HL-60 (cell line): Measurements from ENCODE around the gene RAPSN.

Experiments
- DNase-seq, 2 experiments: peaks; one replicate each; pipeline ENCODE4 v3.0.0-alpha.2; 2010 to 2020; ENCODE audit warnings: low read depth in 1 of 2, low spot score in 1 of 2
- H3K27ac ChIP-seq: fragments of 250-450 bp; sonication (Bioruptor Pico); replicated peaks from 2 replicates; pipeline ENCODE4 v1.5.1; 2020; ENCODE audit warnings: mild to moderate bottlenecking, moderate library complexity
- H3K27me3 ChIP-seq: fragments of 250-450 bp; sonication (Bioruptor Pico); 2 replicates; pipeline ENCODE4 v1.5.1; 2021; ENCODE audit warnings: mild to moderate bottlenecking, moderate library complexity; ENCODE audit not compliant: insufficient read depth, poor library complexity, severe bottlenecking
- H3K4me3 ChIP-seq: replicated peaks from 2 replicates; pipeline ENCODE4 v1.5.1; 2011; ENCODE audit warnings: mild to moderate bottlenecking, control low read depth, low read length; ENCODE audit not compliant: insufficient read depth
- CTCF ChIP-seq: IDR thresholded peaks from one replicate; pipeline ENCODE4 v1.5.1; 2011; ENCODE audit warnings: low read length, control low read depth, inconsistent platforms; ENCODE audit not compliant: insufficient read depth
- GABPA ChIP-seq: IDR thresholded peaks from 2 replicates; pipeline ENCODE4 v1.6.1; 2012; ENCODE audit warnings: low read depth
- POLR2AphosphoS5 ChIP-seq: IDR thresholded peaks from 2 replicates; pipeline ENCODE4 v1.6.1; 2012; ENCODE audit warnings: low read depth
- REST ChIP-seq: IDR thresholded peaks from 2 replicates; pipeline ENCODE4 v1.6.1; 2012; ENCODE audit warnings: low read depth; ENCODE audit not compliant: insufficient replicate concordance
- SPI1 ChIP-seq: IDR thresholded peaks from 2 replicates; pipeline ENCODE4 v1.6.1; 2012; ENCODE audit warnings: low read depth, mild to moderate bottlenecking, borderline replicate concordance

RAPSN gene

GRCh38 chr11:47468598-47469214 lies 19.8 kb upstream of the RAPSN start:
- Histone ChIP-seq H3K27ac (no peak overlapping the region), H3K27me3 (no peaks in the 10 kb centered on the region), H3K4me3 (no peak overlapping the region)
- no peak for DNase-seq
- TF ChIP-seq CTCF (no peak), POLR2AphosphoS5 (no peak), GABPA (no peak), SPI1 (no peak), REST (no peak)

- H3K27ac ChIP-seq = no peak overlapping the region
- DNase-seq = no peak
- H3K27me3 ChIP-seq = no peaks in the 10 kb centered on the region
- no peak for TF ChIP-seq REST
- TF ChIP-seq GABPA = no peak
- no peak for TF ChIP-seq CTCF
- no peak for TF ChIP-seq SPI1
- TF ChIP-seq POLR2AphosphoS5 = no peak
- no peak overlapping the region for H3K4me3 ChIP-seq
Measured at GRCh38 chr11:47467357-47467756, 18.4 kb upstream of the RAPSN start.

DNA sequence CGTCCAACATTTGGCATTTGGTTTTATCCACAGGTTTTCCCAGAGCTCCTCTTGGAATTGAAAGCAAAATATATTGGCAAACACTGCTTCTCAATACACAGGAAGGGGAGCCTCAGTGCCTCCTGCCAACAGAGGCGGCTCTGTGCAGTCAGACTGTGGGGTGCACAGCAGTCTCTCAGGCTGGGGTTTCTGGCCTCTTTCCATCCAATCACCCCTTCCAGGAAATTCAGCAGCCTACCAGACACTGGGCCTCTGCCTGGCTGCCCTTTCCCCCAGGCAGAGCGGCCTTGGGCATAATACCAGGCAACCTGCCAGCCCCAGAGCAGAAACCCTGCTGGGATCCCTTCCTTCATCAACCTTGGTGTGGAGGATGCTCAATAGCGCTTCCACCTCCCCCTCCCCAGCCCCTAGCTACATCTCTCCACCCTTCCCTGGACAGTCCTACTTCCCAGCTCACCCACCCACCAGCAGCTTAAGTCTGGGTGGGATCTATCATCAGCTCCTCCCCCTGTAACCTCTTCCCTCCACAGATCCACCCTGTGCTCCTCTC lies 17.8 kb upstream of the RAPSN start:
- TF ChIP-seq GABPA (no peak), SPI1 (no peak), CTCF (no peak), REST (no peak), POLR2AphosphoS5 (no peak)
- no peak for DNase-seq

More for the DNA sequence above, 17.8 kb upstream of the RAPSN start:
- Histone ChIP-seq H3K4me3 (no peak overlapping the region), H3K27me3 (no peaks in the 10 kb centered on the region), H3K27ac (no peak overlapping the region)
